D721Med (cell line): ENCODE results near the gene PGD.
"Not testable (repeated sequence)": the region's sequence is repeated elsewhere in the genome, so short reads cannot be mapped to it uniquely, and the experiment has no call there.

Experiments used
- DNase-seq: peaks from one replicate; pipeline ENCODE4 v3.0.0; 2011; ENCODE audit warnings: low spot score; ENCODE audit not compliant: insufficient read length
- FAIRE-seq: peaks from 2 replicates; lab custom pipeline; 2011; peaks lifted over from hg19 to GRCh38; lab: Jason Lieb, UNC
- CTCF ChIP-seq: IDR thresholded peaks from 2 replicates; pipeline ENCODE4 v1.5.1; 2012; ENCODE audit warnings: mild to moderate bottlenecking, control low read depth; ENCODE audit not compliant: insufficient read depth; ENCODE audit errors: missing control alignments

PGD gene

DNA sequence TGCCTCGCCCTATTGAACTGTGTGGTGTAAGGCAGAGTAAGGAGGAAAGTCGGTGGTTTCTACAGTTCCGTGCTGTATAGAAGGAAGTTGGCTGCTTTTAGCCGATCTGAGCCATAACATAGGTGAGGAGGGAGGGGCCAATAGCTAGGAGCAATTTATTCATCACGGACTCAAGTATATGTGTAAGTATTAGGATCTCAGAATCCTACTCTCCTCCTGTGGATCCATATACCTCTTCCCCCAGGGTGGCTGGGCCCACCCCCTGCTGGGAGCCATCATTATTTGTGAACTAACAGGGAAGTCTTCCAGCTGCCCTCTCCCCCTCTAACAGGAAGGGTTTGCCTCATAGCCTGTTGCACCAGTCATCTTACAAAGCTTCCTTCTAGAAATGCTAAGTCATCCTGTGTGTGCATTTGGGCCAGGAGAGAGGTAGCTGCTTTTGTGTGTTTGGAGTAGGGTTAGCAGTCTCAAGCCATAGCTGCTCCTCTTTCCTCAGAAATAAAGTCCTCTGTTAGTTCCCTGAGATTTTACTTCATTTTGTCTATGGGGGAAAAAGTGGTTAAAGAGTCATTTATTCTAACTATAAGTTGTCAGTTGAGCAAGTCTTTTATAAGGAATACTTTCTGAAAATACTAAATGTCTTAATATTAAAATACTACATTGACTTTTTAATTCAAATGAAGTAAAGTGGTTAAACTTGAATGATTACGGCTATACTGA is 16.5 kb downstream of the PGD start:
- no peak for TF ChIP-seq CTCF
- DNase-seq = no peak
- FAIRE-seq = no peak

DNA sequence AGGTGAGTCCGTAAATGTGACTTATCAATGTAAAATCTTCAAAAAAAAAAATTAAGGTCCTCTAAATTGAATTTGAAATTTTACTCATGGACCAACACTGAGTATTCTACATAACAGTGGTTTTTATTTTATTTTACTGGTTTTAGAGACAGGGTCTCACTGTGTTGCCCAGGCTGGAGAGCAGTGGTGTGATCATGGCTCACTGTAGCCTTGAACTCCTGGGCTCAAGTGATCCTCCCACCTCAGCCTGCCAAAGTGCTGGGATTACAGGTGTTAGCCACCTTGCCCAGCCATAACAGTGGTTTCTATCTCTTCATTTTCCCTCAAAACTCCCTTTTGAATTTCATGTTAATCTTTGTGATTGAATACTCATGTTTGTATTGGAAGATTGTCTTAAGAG is 17.1 kb downstream of the PGD start:
- not testable (repeated sequence) for FAIRE-seq, DNase-seq

DNA sequence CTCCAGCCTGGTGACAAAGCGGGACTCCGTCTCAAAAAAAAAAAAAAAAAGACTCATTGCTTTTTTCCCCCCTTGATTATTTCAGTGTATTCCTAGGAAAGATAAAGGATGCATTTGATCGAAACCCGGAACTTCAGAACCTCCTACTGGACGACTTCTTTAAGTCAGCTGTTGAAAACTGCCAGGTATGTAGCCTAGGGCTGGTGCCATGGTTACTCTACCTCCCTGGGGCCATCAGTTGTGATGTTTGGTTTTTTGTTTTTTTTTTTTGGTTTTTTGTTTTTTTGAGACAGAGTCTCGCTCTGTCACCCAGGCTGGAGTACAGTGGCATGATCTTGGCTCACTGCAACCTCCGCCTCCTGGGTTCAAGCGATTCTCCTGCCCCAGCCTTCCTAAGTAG is 19.9 kb downstream of the PGD start:
- FAIRE-seq, DNase-seq: not testable (repeated sequence)

DNA sequence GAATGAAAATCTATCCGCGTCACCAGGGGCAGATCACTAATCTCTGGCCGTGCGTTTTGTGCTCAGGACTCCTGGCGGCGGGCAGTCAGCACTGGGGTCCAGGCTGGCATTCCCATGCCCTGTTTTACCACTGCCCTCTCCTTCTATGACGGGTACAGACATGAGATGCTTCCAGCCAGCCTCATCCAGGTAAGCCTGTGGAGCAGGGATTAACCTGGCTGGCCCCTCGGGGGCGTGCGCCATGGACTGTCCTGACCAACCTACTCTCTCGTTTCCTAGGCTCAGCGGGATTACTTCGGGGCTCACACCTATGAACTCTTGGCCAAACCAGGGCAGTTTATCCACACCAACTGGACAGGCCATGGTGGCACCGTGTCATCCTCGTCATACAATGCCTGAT is 20.5 kb downstream of the PGD start:
- DNase-seq (no peak), FAIRE-seq (no peak)
- TF ChIP-seq CTCF = no peak

GRCh38 chr1:10421637-10422036 is 22.8 kb downstream of the PGD start:
- no peak for FAIRE-seq

DNA sequence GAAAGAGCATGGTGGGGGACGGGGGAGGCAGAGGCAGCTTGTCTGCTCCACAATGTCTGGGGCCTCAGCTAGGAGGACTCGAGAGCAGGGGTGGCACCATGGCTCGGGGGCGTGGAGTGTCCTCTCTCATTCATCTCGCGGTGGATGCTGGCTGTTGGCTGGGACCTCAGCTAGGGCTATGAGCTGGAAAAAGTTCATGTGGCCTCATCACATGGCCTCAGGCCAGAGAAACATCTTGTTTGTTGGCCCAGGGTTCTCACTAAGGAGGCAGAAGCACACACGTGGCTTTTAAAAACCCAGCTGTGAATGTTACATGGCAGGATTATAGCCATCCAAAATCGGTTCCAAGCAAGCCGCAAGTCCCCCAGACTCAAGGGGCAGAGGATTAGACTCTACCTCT is 25.2 kb downstream of the PGD start:
- no peak for TF ChIP-seq CTCF
- no peak for FAIRE-seq
- no peak for DNase-seq

More at GRCh38 chr1:10421637-10422036, 22.8 kb downstream of the PGD start:
- no peak for DNase-seq
- no peak for TF ChIP-seq CTCF

DNA sequence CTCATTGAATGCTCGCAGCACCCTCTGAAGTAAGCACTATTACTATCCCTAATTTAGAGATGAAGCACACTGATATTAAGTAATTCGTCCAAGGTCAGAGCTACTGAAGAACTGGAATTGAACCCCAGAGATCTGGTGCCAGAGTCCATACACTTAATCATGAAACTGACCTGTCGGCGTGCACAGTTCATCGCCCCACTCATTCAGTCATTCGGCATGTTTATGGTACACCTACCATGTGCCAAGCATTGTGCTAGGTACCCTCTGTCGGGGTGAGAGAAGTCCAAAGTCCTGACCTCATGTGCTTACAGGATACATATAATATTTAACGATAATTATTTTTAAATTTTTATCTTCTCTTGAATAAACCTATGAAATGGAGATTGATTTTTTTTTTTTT is 25.8 kb downstream of the PGD start:
- FAIRE-seq (no peak), DNase-seq (no peak)
- no peak for TF ChIP-seq CTCF

GRCh38 chr1:10425826-10426534 is 27.1 kb downstream of the PGD start:
- DNase-seq, FAIRE-seq: not testable (repeated sequence)

DNA sequence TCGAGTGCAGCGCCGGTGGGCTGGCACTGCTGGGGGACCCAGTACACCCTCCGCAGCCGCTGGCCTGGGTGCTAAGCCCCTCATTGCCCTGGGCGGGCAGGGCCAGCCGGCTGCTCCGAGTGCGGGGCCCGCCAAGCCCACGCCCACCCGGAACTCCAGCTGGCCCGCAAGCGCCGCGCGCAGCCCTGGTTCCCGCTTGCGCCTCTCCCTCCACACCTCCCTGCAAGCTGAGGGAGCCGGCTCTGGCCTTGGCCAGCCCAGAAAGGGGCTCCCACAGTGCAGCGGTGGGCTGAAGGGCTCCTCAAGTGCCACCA is 27.6 kb downstream of the PGD start:
- not testable (repeated sequence) for FAIRE-seq, DNase-seq
